ENCODE results near the gene KCNIP1.

The KCNIP1 gene

GRCh38 chr5:170483701-170484458 lies 19.9 kb upstream of the KCNIP1 start (continued):
- TF ChIP-seq KLF1 (tag by site-specific recombination; IDR thresholded peaks at IDR 0.05), result peak; percentile 67
- no peak for TF ChIP-seq ZNF350 (tag by site-specific recombination; IDR thresholded peaks at IDR 0.05)
- TF ChIP-seq, protein P1, sequence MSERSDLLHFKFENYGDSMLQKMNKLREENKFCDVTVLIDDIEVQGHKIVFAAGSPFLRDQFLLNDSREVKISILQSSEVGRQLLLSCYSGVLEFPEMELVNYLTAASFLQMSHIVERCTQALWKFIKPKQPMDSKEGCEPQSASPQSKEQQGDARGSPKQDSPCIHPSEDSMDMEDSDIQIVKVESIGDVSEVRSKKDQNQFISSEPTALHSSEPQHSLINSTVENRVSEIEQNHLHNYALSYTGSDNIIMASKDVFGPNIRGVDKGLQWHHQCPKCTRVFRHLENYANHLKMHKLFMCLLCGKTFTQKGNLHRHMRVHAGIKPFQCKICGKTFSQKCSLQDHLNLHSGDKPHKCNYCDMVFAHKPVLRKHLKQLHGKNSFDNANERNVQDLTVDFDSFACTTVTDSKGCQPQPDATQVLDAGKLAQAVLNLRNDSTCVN (tag by site-specific recombination; optimal IDR thresholded peaks at IDR 0.05), result no peak
- no peak for TF ChIP-seq ZNF610 (tag by site-specific recombination; IDR thresholded peaks at IDR 0.05; ENCODE audit: borderline replicate concordance)
- TF ChIP-seq ZNF658 (tag by site-specific recombination; IDR thresholded peaks at IDR 0.05), result no peak
- TF ChIP-seq SP7 (tag by site-specific recombination; IDR thresholded peaks at IDR 0.05), result peak; percentile 46; the same call in 1 of the 2 replicates
- TF ChIP-seq ZNF114 (tag by site-specific recombination; IDR thresholded peaks at IDR 0.05), result no peak
- no peak for TF ChIP-seq MEIS1 (CRISPR knock-in tag; IDR thresholded peaks at IDR 0.05; ENCODE audit: borderline replicate concordance)
- TF ChIP-seq ZNF629 (tag by site-specific recombination; IDR thresholded peaks at IDR 0.05), result 0 out of 2 replicates have a peak, but pooled peaks have one; percentile 15
- no peak for TF ChIP-seq GLI2 (tag by site-specific recombination; IDR thresholded peaks at IDR 0.05; ENCODE audit: borderline replicate concordance, low read depth)
- no peak for TF ChIP-seq GFI1B (tag by site-specific recombination; IDR thresholded peaks at IDR 0.05)
- no peak for TF ChIP-seq ZFP37 (tag by site-specific recombination; IDR thresholded peaks at IDR 0.05)
- TF ChIP-seq ZFP69B (tag by site-specific recombination; IDR thresholded peaks at IDR 0.05), result no peak
- TF ChIP-seq ZNF23 (tag by site-specific recombination; IDR thresholded peaks at IDR 0.05; ENCODE audit: borderline replicate concordance), result no peak
- no peak for TF ChIP-seq ZNF292 (tag by site-specific recombination; IDR thresholded peaks at IDR 0.05; ENCODE audit: borderline replicate concordance, low read depth)
- no peak for TF ChIP-seq ZNF121 (tag by site-specific recombination; IDR thresholded peaks at IDR 0.05)
- TF ChIP-seq ZNF266 (tag by site-specific recombination; IDR thresholded peaks at IDR 0.05; ENCODE audit: low read depth), result no peak
- TF ChIP-seq EGR2 (tag by site-specific recombination; IDR thresholded peaks at IDR 0.05; ENCODE audit: low read depth), result peak; percentile 85
- TF ChIP-seq ZNF311 (tag by site-specific recombination; IDR thresholded peaks at IDR 0.05; ENCODE audit: borderline replicate concordance), result no peak
- peak; percentile 69 for TF ChIP-seq ZNF10 (tag by site-specific recombination; IDR thresholded peaks at IDR 0.05)
- TF ChIP-seq ZNF707 (tag by site-specific recombination; IDR thresholded peaks at IDR 0.05), result no peak
- TF ChIP-seq ZNF146 (tag by site-specific recombination; IDR thresholded peaks at IDR 0.05), result no peak
- TF ChIP-seq ZNF548 (tag by site-specific recombination; IDR thresholded peaks at IDR 0.05), result no peak
- TF ChIP-seq HOXC10 (CRISPR knock-in tag; IDR thresholded peaks at IDR 0.05), result no peak
- TF ChIP-seq SP3 (tag by site-specific recombination; IDR thresholded peaks at IDR 0.05), result no peak
- no peak for TF ChIP-seq ZNF513 (tag by site-specific recombination; IDR thresholded peaks at IDR 0.05)
- no peak for TF ChIP-seq ZNF175 (tag by site-specific recombination; IDR thresholded peaks at IDR 0.05)
- TF ChIP-seq ZNF791 (tag by site-specific recombination; IDR thresholded peaks at IDR 0.05), result no peak
- TF ChIP-seq GLIS2 (tag by site-specific recombination; IDR thresholded peaks at IDR 0.05), result 0 out of 2 replicates have a peak, but pooled peaks have one; percentile 11
- no peak for TF ChIP-seq SALL2 (tag by site-specific recombination; IDR thresholded peaks at IDR 0.05; ENCODE audit: borderline replicate concordance)
- TF ChIP-seq PRDM10 (tag by site-specific recombination; IDR thresholded peaks at IDR 0.05), result peak; percentile 61
- TF ChIP-seq ZNF426 (tag by site-specific recombination; IDR thresholded peaks at IDR 0.05), result no peak
- TF ChIP-seq ZNF155 (tag by site-specific recombination; IDR thresholded peaks at IDR 0.05), result no peak
- TF ChIP-seq MYNN (tag by site-specific recombination; IDR thresholded peaks at IDR 0.05; ENCODE audit: borderline replicate concordance), result no peak
- TF ChIP-seq ZNF660 (tag by site-specific recombination; IDR thresholded peaks at IDR 0.05), result peak; percentile 23; the same call in 1 of the 2 replicates
- no peak for TF ChIP-seq SETDB1 (IDR thresholded peaks at IDR 0.05; ENCODE audit: insufficient read length, low read length)

All from HEK293 (cell line).